DMS 273 (cell line): ENCODE measurements around the gene MATCAP1.

Experiments
- DNase-seq: peaks from one replicate; lab custom pipeline; 2025; ENCODE audit not compliant: unreplicated experiment; lab: John Stamatoyannopoulos, UW

MATCAP1 gene

DNA sequence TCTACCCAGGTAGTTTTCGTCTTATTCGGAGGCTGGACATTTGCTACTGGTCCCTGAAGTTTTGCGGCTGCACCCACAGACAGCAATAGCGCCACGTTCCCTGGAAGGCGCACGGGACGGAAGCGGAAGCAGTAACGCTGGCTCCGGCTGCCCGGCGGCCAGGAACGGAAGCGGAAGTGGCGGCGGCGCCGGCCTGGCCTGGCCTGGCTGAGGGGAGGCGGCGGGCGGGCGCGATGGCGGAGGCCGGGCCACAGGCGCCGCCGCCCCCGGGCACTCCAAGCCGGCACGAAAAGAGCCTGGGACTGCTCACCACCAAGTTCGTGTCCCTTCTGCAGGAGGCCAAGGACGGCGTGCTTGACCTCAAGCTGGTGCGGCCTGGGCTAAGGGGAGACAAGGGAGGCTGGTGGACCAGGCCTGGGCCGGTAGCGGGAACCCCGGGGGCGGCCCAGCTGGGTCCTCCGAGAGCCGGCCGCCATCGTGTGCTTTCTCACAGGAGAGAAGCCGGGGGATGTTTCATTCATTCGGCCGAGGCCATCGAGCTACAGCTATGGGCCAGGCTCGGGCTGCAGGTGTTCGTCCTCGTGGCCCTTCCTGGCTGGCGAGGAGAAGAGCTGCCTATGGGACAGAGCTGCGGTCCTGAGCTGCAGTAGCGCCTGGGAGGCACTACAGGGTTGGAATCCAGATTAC is 8.4 kb upstream of the MATCAP1 start, which contains the start of gene E2F4:
E2F4 (plus strand) TSS at position 161 of the 687 bp plus-strand sequence; CDS start at position 234, 73 bp downstream.
- DNase-seq, result peak; percentile 98

DNA sequence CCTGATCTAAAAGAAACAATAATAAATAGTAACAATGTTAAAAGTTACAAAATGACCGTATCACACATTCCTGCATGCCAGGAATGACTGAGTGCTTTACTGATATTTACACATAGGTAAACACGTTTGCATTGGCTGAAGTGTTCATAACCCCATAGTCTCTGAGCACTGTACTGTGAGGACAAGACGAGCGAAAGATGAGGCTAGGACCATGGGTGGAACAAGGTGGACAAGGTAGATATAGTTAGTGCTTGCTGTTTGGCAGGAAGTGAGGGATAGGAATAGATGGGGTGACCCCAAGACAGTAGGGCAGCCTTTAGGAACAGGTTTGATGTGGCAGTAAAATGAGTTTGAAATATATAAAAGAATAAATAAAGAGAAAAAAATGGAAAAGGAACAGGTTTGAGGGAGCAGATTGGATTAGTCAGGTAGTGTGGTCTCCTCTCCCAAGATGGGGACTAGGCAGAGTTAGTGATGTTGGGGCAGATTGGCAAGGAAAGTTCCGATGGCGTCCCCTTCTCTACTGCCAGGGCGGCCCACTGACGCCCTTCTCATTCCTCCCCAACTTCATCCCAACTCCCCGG is 7.7 kb upstream of the MATCAP1 start:
- no peak for DNase-seq

DNA sequence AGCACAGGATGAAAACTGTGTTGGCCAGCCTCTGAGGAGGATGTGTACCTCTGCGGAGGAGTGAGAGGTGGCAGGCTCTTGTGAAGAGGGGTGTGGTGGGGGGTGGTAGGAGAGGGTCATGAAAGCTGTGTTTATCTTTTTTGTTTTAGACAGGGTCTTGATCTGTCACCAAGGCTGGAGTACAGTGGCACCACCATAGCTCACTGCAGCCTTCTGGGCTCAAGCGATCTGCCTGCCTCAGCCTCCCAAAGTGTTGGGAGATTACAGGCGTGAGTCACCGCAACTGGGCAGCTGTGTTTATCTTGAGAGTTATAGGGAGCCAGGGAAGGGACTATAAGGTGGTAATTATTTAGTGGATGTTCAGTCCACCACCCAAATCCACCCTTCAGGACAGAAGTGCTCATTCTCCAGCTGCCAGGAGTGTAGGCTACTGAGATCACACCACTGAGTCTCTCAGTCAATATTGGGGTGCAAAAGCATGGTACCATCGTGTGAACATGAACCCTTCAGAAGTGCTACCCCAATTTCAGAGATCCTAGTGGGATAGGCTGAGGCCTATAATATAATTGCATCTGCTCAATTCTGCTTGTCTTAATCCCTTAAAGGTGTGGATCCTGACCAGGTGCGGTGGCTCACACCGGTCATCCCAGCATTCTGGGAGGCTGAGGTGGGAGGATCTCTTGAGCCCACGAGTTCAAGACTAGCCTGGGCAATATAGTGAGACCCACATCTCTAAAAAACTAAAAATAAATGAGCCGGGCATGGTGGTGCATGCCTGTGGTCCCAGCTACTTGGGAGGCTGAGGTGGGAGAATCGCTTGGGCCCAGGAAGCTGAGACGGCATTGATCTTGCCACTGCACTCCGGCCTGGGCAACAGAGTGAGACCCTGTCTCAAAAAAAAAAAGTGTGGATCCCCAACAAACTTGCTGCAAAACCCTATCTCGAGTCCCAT is 7.0 kb upstream of the MATCAP1 start:
- DNase-seq, result no peak

DNA sequence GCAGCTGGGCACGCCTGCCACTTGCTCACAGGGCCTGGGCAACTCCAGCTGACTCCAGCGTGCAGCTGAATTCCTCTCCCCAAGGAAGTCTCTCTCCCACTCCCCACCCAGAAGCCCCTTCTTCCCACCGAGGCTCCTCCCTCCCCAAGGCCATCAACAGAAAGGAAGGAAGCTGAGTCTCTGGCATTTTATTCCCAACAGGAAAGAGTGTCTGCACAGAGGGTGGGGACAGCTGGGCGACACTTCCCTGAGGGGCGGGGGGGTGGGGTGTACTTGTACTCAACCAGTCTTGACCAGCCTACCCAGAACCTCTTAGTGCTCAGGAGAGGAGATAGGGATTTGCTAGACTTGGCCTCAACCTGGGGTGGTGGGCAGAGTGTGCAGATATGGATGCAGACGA is 6.3 kb upstream of the MATCAP1 start, which contains the start of gene EXOC3L1:
EXOC3L1 (minus strand) TSS at position 96 of the 400 bp plus-strand sequence. CDS start 460 bp downstream, outside the sequence.
- no peak for DNase-seq

- no peak for DNase-seq
Observed at GRCh38 chr16:67188798-67189197, 5.0 kb upstream of the MATCAP1 start.

- no peak for DNase-seq
Observed at GRCh38 chr16:67188323-67188722, 4.6 kb upstream of the MATCAP1 start.

DNA sequence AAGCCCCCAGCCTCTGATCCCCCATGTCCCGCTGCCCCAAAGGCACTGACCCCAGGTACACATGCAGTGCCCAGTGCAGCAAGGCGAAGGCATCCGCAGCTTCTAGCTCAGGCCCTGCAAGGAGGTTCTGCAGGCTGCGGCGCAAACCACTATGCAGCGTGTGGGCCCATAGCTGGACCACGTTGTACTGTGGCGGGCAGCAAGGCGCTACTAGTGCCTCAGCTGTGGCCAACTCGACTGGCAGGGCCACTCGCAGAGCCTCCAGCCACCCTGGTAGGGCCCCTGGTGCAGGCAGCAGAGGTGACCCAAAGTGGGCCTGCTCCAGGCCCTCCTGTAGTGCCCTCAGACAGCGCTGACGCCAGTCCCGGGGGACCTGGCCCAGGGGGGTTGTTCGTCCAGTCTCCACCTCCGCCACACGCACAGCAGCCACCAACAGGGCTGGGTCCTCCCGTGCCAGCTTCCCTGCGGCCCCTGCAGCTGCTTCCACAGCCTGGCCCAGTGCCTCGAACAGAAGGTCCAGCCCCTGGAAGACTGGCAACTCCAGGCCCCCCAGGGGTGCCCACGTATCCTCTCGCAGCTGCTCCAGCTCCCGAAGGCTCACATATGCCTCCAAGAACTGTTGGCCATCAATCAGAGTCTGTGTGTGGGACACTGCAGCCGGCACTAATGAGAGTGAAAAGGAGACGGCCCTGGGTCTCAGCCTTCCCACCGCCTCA is 3.6 kb upstream of the MATCAP1 start:
- DNase-seq, result peak; percentile 95

GRCh38 chr16:67186550-67186950 is 2.8 kb upstream of the MATCAP1 start:
- no peak for DNase-seq

DNA sequence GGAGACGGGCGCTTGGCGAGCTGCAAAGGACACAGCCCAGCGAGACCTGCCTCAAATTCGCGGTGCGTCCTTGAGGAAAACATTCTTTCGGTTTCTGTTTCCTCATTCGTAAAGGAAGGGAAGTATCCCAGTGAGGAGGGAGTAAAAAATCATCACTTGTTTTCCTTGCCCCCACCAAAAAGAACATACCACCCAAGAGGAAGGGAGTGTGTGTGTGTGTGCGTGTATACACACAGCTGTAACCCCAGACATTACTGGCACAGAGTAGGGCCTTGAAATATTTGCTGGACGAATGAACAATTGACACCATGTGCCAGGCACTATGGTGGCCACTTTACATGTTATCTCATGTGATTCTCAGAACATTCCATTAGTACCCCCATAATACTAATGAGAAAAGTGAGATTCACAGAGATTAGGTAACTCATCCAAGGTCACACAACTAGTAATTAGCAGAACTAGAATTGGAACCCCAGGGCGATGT is 1.9 kb upstream of the MATCAP1 start:
- no peak for DNase-seq

GRCh38 chr16:67184995-67185650 is 1.4 kb upstream of the MATCAP1 start:
- DNase-seq, result peak; percentile 90

- DNase-seq, result peak; percentile 87
Observed at GRCh38 chr16:67184453-67184994, 761 bp upstream of the MATCAP1 start.

DNA sequence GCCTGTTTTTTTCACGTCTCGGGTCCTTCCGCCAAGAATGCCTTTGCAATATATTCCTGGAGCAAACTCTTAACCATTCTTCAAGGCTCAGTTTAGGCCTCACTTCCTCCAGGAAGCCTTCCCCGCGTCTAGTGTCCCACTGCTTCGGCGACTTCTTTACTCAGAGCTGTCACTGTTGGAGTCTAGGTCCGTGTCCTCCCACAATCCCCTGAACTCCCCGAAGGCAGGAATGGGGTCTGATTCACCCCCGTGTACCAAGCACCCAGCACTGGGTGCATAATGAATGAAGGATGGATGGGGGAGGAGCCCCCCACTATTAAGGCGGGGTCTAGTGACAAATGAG is 508 bp downstream of the MATCAP1 start:
- DNase-seq, result no peak

GRCh38 chr16:67182288-67182687 is 1.5 kb downstream of the MATCAP1 start:
- DNase-seq, result no peak

- peak; percentile 72 for DNase-seq
Observed at GRCh38 chr16:67181346-67181745, 2.4 kb downstream of the MATCAP1 start.

DNA sequence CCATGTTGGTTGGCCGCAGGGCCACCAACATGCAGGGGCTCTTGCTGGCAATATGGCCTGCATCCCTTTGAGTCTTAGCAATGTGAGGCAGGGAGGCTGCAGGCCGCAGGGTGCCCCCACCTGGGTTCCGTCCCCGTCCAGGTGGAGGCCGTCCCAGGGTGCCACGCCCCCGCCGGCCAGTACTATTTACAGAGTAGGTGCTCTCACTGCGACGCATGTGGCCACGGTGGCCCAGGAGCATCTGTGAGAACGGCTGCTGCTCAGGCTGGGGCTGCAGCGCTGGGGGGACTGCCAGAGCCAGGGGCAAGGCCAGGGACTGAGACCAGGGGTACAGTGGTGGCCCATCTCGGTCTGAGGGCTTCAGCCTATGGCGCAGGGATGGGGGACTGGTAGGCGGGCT is 3.6 kb downstream of the MATCAP1 start:
- DNase-seq, result no peak

- peak; percentile 50 for DNase-seq
Observed at GRCh38 chr16:67179421-67180080, 4.2 kb downstream of the MATCAP1 start.

DNA sequence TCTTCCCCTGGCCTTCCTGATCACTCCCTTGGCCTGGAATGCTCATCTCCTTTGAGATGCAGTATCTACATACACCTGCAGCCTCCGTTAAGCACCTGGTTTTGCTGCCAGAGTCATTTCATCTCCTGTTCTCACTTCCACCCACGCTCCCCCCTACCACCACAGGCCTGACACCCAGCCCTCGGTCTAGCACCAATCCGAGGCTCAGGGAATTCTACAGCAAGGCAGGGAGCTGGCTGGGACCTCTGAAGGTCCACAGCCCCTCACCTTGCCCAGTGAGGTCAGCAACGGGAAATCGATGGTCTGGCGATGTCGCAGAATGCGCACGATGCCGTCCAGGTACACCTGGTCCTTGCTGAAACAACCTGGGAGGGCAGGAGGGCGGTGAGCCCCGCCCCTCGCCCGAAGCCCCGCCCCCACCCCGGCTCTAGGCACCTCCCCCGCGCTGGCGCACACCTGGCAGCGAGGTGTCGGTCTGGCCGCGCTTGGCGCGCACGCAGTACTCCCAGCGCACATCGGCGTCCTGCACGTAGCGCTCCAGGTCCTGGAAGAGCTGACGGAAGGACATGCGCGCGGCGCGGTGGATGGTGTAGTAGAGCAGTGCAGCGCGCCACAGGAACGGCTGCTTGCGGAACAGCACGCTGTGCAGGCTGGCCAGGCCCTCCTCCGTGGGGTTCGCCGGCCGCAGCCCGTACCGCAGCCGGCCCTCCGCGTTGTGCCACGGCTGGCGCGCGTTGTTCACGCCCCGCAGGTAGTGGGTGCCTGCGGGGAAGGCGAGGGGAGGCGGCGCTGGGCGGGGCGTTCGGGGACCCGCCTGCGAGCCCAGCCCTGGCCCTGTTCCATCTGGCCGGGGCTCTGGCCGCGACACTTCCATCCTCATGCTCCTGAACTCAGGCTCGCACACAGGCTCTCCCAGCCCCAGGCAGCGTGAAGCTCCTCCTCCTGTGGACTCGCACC is 5.7 kb downstream of the MATCAP1 start:
- DNase-seq, result peak; percentile 87

DNA sequence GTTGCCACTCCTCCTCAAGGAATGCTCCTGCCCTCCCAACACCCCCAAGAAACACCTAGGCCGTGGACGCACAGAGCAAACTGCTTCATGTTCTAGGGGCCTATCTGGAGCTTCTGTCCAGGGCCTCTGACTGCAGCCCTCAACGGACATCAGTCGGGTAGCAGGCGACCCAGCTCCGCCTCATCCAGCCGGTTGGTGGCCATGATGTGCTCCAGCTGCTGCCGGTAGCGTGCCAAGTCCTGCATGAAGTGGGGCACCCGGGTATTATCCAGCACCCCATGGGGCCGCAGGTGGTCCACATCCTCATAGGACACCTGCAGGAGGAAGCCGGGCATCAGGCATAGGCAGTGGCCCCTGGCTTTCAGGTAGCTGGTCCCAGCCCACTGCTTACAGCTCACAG is 7.1 kb downstream of the MATCAP1 start:
- DNase-seq, result no peak
